Stimulated activated CD4-positive, alpha-beta T cell treated with anti-CD3 and anti-CD28 coated beads, TNF-alpha, amount 100 ng/mL, for 48 hours (primary cell): Measurements from ENCODE around the gene SLC22A15.
"Not testable (repeated sequence)": the region's sequence is repeated elsewhere in the genome, so short reads cannot be mapped to it uniquely, and the experiment has no call there.

Experiments used
- DNase-seq, 3 donors: peaks; one replicate each; pipeline ENCODE4 v3.0.0-alpha.2; 2020; ENCODE audit warnings: low read depth in 3 of 3

SLC22A15 gene

GRCh38 chr1:116031302-116031835, 55.1 kb downstream of the SLC22A15 start:
- DNase-seq, result no peak

GRCh38 chr1:116033322-116033721, 57.0 kb downstream of the SLC22A15 start:
- no peak for DNase-seq

- DNase-seq, result no peak
Observed at GRCh38 chr1:116036255-116036654, 59.9 kb downstream of the SLC22A15 start.

DNA sequence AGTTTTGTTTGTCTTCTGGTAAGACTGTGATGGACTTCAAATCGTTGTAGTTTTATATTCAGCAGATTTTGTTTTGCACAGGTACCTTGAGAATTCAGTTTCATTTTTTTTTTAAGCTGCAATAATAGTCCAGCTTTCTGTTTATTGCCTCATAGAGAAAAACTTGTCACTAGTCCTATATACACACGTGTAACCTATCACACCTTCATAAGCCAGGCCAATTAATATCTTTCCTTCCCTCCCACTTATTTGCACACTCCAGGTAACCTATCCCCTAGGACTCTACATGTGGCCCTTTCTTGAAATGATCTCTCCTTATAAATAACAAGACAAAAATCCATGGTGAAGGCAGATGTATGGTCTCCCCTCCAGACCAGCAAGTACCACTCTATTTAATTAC, 62.4 kb downstream of the SLC22A15 start:
- DNase-seq, result no peak

DNA sequence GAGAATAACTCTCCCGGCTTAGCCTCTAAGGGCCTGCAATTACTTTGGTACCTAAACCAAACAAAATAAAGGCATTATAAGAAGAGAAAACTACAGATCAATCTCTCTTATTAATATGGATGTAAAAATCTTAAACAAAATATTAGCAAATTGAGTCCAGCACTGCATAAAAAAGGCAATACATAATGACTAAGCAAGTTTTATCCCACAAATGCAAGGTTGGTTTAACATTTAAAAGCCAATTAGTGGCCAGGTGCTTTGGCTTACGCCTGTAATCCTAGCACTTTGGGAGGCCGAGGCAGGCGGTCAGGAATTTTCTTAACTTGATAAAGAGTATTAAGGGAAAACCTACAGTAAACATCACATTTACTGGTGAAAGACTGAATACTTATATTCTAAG, 67.8 kb downstream of the SLC22A15 start:
- DNase-seq, result no peak

DNA sequence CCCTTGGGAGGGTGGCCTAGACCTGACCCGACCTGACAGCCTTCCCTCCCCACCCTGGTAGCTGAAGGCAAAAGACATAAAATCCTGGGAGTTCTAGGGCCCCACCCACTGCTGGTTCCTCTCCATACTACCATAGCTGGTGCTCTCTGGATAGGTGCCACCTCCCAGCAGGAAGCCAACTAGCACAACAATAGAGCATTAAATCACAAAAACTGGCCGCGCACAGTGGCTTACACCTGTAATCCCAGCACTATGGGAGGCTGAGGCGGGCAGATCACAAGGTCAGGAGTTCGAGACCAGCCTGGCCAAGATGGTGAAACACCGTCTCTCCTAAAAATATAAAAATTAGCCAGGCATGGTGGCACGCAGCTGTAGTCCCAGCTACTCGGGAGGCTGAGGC, 70.6 kb downstream of the SLC22A15 start:
- not testable (repeated sequence) for DNase-seq

DNA sequence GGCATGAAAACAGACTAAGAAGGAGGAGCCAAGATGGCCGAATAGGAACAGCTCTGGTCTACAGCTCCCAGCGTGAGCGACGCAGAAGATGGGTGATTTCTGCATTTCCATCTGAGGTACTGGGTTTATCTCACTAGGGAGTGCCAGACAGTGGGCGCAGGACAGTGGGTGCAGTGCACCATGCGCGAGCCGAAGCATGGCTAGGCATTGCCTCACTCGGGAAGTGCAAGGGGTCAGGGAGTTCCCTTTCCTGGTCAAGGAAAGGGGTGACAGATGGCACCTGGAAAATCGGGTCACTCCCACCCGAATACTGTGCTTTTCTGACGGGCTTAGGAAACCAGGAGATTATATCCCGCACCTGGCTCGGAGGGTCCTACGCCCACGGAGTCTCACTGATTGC, 75.6 kb downstream of the SLC22A15 start:
- not testable (repeated sequence) for DNase-seq

- no peak for DNase-seq
Observed at GRCh38 chr1:116062201-116062600, 85.9 kb downstream of the SLC22A15 start.

DNA sequence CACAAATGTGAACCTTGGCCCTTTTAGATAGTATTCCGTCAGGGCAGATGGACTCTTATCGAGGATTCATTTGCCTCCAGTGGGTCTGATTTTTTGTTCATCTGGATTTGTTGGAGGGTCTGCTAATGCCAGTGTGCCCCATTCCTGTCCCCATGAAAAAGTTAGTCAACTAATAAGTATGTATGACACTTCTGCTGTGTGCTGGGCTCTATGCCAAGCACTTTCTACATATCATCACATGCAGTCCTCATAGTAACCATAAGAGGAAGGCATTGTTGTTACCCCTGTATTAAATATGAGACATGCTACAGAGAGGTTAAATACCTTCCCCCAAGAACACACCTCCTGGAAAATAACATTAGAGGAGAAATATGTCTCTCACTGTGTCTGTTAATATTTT, 88.3 kb downstream of the SLC22A15 start:
- DNase-seq, result no peak

DNA sequence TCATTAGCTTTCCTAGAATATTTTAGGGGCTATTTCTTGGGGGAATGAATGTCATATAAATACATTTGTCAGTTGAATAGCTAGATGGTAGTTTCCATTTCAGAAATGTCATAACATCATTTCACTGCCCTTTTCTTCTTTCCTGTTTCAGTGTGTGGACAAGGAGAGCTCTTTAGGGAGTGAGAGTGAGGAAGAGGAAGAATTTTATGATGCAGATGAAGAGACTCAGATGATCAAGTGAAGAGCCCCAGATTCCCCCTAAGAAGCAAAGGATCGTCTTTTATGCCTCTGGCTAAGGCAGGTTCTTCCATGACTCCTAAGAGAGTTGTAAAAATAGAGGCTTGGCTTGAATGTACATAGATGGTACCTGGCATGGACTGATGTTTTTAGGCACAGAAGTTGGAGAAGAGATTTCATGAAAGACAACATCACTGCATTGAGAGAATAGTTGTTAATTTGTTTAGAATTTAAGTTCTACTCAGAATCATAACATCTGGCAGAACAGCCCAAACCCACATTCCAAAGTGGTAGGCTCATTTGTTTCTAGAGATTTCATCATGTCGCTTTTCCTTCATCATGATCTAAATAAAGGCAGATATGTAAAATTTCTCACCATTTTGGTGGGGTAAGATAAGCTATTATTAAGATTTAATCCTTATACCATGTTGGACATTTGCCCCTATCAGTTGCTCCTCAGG, 90.7 kb downstream of the SLC22A15 start:
- no peak for DNase-seq

- DNase-seq, result no peak
Observed at GRCh38 chr1:116067566-116067890, 91.2 kb downstream of the SLC22A15 start.

DNA sequence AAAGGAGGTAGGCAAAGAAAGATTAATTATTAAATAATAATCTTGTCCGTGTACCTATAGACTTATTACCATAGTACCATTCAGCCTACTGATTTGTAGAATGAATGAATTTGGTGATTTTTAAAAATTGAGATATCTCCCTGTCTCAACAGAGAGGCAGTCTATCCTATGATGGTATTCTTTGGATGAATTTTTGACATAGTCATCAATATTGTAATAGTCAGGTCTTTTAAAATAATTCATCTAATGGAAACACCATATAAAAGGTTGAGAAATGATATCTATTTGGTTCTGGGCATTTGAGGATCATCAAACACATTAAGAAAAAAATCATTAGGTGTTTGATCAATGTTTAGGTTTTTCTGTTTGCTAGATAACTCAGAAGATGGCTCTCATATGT, 99.3 kb downstream of the SLC22A15 start:
- DNase-seq, result no peak

DNA sequence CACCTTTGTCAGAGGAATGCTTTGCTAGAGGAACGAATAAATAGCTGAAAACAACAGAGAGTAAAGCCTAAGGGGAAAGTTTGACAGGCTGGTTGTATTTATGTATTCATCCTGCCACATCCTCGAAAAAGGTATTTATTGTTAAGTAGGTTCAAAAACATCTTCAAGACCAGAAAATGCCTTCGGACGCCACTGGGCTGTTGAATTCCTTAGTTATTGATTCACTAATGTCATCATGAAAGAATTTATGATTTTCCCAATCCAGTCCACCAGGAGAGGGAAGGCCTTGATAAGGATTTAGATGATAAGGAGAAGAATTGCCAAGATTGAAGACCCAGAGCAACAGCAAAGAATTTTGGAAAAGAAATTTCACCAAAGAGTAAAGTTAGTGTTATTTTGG, 99.7 kb downstream of the SLC22A15 start:
- no peak for DNase-seq

DNA sequence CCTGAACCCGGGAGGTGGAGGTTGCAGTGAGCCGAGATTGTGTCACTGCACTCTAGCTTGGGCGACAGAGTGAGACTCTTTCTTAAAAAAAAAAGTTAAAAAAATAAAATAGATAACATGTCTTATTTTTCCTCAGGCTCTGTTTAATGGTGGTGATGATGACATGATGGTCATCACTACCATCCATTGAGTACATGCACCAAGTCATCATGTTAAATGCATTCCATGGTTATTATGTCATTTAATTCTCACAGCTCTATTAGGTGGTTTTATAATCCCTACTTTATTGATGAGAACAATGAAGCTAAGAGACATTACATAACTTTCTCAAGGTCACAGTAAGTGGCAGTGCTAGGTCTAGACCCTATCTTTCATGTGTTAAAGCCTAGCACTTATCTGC, 100.5 kb downstream of the SLC22A15 start:
- no peak for DNase-seq

DNA sequence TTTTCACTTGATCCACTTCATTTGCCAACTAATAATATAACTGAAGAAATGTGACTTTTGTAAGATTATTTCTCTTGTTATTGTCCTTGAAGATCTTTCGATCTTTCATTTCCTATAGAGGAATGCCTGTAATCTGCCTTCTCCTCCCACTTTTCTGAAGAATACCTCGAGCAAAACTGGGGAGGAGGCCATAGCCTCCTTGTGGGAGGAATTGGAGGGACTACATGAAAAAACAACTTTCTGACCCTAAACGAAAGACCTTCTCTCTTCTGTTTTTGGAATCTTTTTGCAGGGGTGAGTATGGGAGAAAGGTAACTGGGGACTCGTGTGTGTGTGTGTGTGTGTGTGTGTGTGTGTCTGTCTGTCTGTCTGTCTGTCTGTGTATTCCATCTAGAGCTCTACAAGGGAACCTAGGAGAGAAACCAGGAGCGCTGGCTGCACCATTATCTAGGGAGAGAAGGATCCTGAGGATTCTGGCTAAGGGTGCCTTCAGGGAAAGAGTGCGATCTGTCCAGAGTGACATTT, 102.4 kb downstream of the SLC22A15 start:
- no peak for DNase-seq

GRCh38 chr1:116087628-116088027, 111.3 kb downstream of the SLC22A15 start:
- DNase-seq, result no peak

DNA sequence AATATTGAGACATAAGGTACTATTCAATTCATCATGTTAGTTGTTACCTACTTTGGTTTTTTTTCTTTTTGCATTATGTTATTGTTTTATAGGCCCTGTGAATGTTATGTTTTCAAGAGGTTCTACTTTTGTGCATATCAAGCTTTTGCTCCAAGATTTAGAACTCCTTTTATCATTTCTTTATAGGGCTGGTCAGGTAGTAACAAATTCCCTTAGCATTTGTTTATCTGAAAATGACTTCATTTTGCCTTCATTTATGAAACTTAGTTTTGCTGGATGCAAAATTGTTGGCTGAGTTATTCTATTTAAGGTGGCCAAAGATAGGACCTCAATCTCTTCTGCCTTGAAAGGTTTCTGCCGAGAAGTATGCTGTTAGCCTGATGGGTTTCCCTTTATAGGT, 113.6 kb downstream of the SLC22A15 start:
- DNase-seq, result no peak

- DNase-seq, result no peak
Observed at GRCh38 chr1:116091083-116091482, 114.8 kb downstream of the SLC22A15 start.

GRCh38 chr1:116092752-116093489, 116.6 kb downstream of the SLC22A15 start:
- DNase-seq, result no peak

DNA sequence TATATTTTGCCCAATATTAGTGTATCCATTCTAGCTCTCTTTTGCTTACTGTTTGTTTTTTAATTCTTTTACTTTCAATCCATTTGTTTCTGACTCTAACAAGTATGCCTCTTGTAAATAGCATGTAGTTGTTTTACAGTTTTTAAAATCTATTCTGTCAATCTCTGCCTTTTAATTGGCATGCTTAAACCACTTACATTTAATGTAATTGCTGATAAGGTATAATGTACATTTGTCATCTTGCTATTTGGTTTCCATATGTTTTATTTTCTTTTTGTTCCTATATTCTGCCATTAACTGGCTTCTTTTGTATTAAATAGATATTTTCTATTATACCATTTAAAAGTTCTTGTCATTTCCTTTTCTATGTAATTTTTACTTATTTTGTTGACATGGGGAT, 118.7 kb downstream of the SLC22A15 start:
- no peak for DNase-seq

- DNase-seq, result no peak
Observed at GRCh38 chr1:116096013-116096618, 119.8 kb downstream of the SLC22A15 start.

DNA sequence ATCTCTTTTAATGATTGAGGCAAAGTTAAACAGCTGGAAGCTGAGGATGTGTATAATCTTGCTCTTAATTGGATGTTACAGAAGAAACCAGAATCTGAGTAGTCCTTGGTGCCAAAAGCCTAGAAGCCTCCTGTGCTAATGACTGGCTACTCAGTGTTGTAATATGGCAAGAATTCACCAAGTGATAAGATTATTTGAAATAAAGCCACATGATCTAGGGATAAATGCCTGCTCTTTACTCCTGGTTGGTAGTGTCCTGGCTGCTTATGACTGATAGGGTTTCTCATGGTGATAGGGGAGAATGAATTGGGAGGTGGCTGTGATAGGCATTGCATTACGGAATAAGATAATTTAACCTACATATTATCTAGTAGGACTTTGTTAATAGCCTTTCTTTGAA, 121.3 kb downstream of the SLC22A15 start:
- DNase-seq, result no peak

GRCh38 chr1:116099379-116099778, 123.1 kb downstream of the SLC22A15 start:
- DNase-seq, result no peak
